ENCODE data around the gene POP4. TPM values are rescaled to one million over a fixed set of nuclear protein-coding genes. Genes with fewer than 3 reads are reported as not detected.

POP4 gene
- total and polyA plus RNA-seq, 2 of the 8 experiments (the other 6 are each of a cell fraction or from before 2014, with no cell fraction given) = 29.1 to 41.5 TPM

DNA sequence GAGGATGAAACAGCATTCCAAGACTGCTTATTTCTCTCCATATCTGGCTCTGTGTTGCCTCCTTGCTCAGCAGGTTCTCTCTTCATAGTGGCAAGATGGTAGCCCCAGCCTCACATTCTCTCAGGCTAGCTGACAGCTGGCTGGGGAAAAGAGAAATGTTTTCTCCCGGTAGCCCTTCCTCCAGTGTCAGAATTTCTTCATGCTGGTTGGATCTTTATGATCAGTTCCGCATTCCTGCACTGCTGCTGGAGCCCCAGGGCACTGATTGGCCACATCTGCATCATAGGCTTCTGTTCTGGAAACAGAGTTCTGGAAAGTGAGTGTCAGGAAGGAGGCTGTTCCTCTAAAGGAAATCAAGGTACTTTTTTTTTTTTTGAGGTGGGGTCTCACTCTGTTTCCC lies 24.6 kb downstream of the POP4 start:
- no peaks in the 10 kb centered on the region for H3K27me3 ChIP-seq (replicated peaks in 1 of 4; ENCODE audit: control insufficient read depth in 3 of 4, extremely low read depth in 1 of 4, insufficient read depth in 3 of 4, low read length in 3 of 4)

More for the DNA sequence above, 24.6 kb downstream of the POP4 start:
- H2BK120ac ChIP-seq (replicated peaks; ENCODE audit: low read depth, low read length) = no peak overlapping the region
- H3K79me1 ChIP-seq (ENCODE audit: low read depth, low read length) = no peaks in the 10 kb centered on the region
- no peak overlapping the region for H2BK20ac ChIP-seq (ENCODE audit: low read length)
- H2AK5ac ChIP-seq (ENCODE audit: low read depth, low read length) = no peak overlapping the region
- no peak overlapping the region for H4K5ac ChIP-seq (ENCODE audit: insufficient read length, low read depth, low read length)
- no peak overlapping the region for H4K91ac ChIP-seq (replicated peaks; ENCODE audit: insufficient read length, low read length)
- H3K14ac ChIP-seq (ENCODE audit: insufficient read length) = no peak overlapping the region
- no peak for FAIRE-seq
- no peak overlapping the region for H2BK15ac ChIP-seq (ENCODE audit: low read length)
- WGBS, 2 experiments (ENCODE audit: extremely low coverage in 1 of 2, insufficient coverage in 1 of 2, insufficient read length in 1 of 2, insufficient replicate concordance in 2 of 2, low coverage in 1 of 2, low lambda C conversion rate in 2 of 2, missing lambda C conversion rate in 1 of 2) = 90% methylated on average over 2 of the region's 2 CpGs; no CpG with 5 or more reads in 1 of the 2 experiments
- no peak overlapping the region for H3K56ac ChIP-seq (replicated peaks; ENCODE audit: insufficient read length, low read depth, low read length)
- no peak overlapping the region for H3K4ac ChIP-seq (replicated peaks; ENCODE audit: insufficient read length, low read depth, low read length)
- no peaks in the 10 kb centered on the region for H3K36me3 ChIP-seq (ENCODE audit: control insufficient read depth in 2 of 4, insufficient read depth in 4 of 4, low read length in 3 of 4)
- TF ChIP-seq, protein P1, sequence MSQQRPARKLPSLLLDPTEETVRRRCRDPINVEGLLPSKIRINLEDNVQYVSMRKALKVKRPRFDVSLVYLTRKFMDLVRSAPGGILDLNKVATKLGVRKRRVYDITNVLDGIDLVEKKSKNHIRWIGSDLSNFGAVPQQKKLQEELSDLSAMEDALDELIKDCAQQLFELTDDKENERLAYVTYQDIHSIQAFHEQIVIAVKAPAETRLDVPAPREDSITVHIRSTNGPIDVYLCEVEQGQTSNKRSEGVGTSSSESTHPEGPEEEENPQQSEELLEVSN (IDR thresholded peaks at IDR 0.05) = no peak
- TF ChIP-seq JUN (IDR thresholded peaks at IDR 0.05; ENCODE audit: low read depth, low read length) = no peak
- TF ChIP-seq RBBP5 (IDR thresholded peaks at IDR 0.05; ENCODE audit: borderline replicate concordance, low read depth, low read length) = no peak
- TF ChIP-seq SAP30 (IDR thresholded peaks at IDR 0.05; ENCODE audit: insufficient read depth, insufficient replicate concordance, low read length) = no peak
- TF ChIP-seq RNF2 (IDR thresholded peaks at IDR 0.05; ENCODE audit: borderline replicate concordance, low read depth, low read length, missing control alignments, poor library complexity, severe bottlenecking) = no peak
- H3K23ac ChIP-seq (ENCODE audit: insufficient read length) = no peak overlapping the region
- peaks cover 0 to 5% (median 0%) of the 10 kb centered on the region in 4 experiments; a peak in 1 of 7 replicates for H3K4me1 ChIP-seq (replicated peaks in 1 of 4; ENCODE audit: control insufficient read depth in 3 of 4, insufficient read depth in 4 of 4, low read length in 3 of 4)
- ChIA-PET CTCF (ENCODE audit: partially characterized antibody) (interaction anchor here (1.0 kb wide), 1 partner anchor 61 kb away, joined by 3 read pairs; no protein-coding TSS in a partner anchor), POLR2A (ENCODE audit: partially characterized antibody) (no interaction called here)
- H4K8ac ChIP-seq (ENCODE audit: extremely low read depth, insufficient read depth, low read length) = no peak overlapping the region
- H3K23me2 ChIP-seq (ENCODE audit: low read depth, low read length) = no peaks in the 10 kb centered on the region
- H3K79me2 ChIP-seq (ENCODE audit: control insufficient read depth in 1 of 2, insufficient read depth in 2 of 2, low read length in 2 of 2) = no peaks in the 10 kb centered on the region
- no peak overlapping the region for H3K4me3 ChIP-seq (ENCODE audit: extremely low read depth in 1 of 4, insufficient read depth in 2 of 4, low read depth in 3 of 4, low read length in 4 of 4)
- H3K9ac ChIP-seq (replicated peaks in 1 of 4; ENCODE audit: extremely low read depth in 1 of 4, low read depth in 3 of 4, low read length in 3 of 4) = no peak overlapping the region
- no peaks in the 10 kb centered on the region for H4K20me1 ChIP-seq (replicated peaks in 1 of 2; ENCODE audit: control insufficient read depth in 1 of 2, insufficient read depth in 2 of 2, low read length in 2 of 2)
- no peaks in the 10 kb centered on the region for H3K9me3 ChIP-seq (ENCODE audit: insufficient read depth in 2 of 2, low read depth in 1 of 2, low read length in 1 of 2)
- H3K18ac ChIP-seq (ENCODE audit: extremely low read depth, low read length) = no peak overlapping the region
- H2AFZ ChIP-seq (ENCODE audit: low read length) = no peak overlapping the region
- no peak overlapping the region for H3K4me2 ChIP-seq (ENCODE audit: insufficient read depth in 1 of 2, low read depth in 2 of 2, low read length in 2 of 2)
- no peak for DNase-seq (ENCODE audit: low read depth in 1 of 2, low spot score in 2 of 2)
- no peak overlapping the region for H2BK12ac ChIP-seq (ENCODE audit: low read depth, low read length)
- no peak overlapping the region for H2BK5ac ChIP-seq (ENCODE audit: low read depth, low read length)
- no peak overlapping the region for H3K27ac ChIP-seq (ENCODE audit: low read depth, low read length)
